Progenitor cell of endocrine pancreas (in vitro differentiated cells): Measurements from ENCODE around the gene NR1I3. TPM values are rescaled to one million over a fixed set of nuclear protein-coding genes. Genes with fewer than 3 reads are reported as not detected.
A peak's percentile ranks its signal among the peaks of the same experiment; 100 is the strongest.

Experiments used
- DNase-seq: peaks from one replicate; pipeline ENCODE4 v3.0.0; 2021; ENCODE audit warnings: low spot score; ENCODE audit not compliant: unreplicated experiment
- H3K27ac Mint-ChIP-seq: 2 replicates; pipeline ENCODE4 v1.8.0; 2021; ENCODE audit warnings: mild to moderate bottlenecking, moderate library complexity, mixed read lengths
- H3K27me3 Mint-ChIP-seq: 2 replicates; pipeline ENCODE4 v1.8.0; 2021; ENCODE audit warnings: mixed read lengths
- H3K36me3 Mint-ChIP-seq: 2 replicates; pipeline ENCODE4 v1.8.0; 2022; ENCODE audit warnings: mixed read lengths; ENCODE audit not compliant: insufficient read depth
- H3K4me1 Mint-ChIP-seq: 2 replicates; pipeline ENCODE4 v1.8.0; 2021; ENCODE audit warnings: low read depth, mixed read lengths
- H3K4me3 Mint-ChIP-seq: 2 replicates; pipeline ENCODE4 v1.8.0; 2021; ENCODE audit warnings: low read depth, mild to moderate bottlenecking, moderate library complexity, mixed read lengths
- H3K9me3 Mint-ChIP-seq: 2 replicates; pipeline ENCODE4 v1.8.0; 2021; ENCODE audit warnings: low read depth, mixed read lengths
- total RNA-seq: library from RNA; stranded (reverse); gene quantifications from 2 replicates; pipeline ENCODE4 v1.2.1, GENCODE V29; 2021
- TF ChIP-seq, protein P1 (sequence below): fragments of 200-600 bp; sonication (generic); IDR thresholded peaks from one replicate; pipeline ENCODE4 v1.5.0; 2021; ENCODE audit warnings: antibody characterized with exemption, mild to moderate bottlenecking; ENCODE audit not compliant: unreplicated experiment

The NR1I3 gene
- total RNA-seq, 1 donor from 2014 or later: not detected

DNA sequence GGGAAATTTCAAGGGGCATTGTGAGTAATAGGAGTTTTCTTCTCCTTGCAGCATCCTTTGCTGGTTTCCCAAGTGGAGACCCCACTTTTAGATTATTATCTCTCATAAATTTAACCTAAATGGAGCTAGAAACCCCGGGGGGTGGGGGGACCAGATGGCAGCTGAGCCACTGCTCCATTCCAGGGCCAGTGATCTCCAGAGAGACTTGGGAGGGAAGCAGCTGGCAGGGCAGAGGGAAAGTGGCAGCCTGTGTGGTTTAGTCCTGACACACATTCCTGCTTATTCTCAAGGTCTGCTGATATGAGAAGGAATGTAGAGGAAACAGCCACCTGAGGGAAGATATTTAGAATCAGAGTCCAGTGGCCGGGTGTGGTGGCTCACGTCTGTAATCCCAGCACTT lies 36.9 kb upstream of the NR1I3 start:
- Mint-ChIP-seq H3K4me1 (no peaks in the 10 kb centered on the region), H3K27ac (no peak overlapping the region), H3K36me3 (no peaks in the 10 kb centered on the region), H3K4me3 (no peak overlapping the region), H3K9me3 (no peaks in the 10 kb centered on the region), H3K27me3 (peaks cover 16% of the 10 kb centered on the region)
- no peak for DNase-seq
- TF ChIP-seq, protein P1, sequence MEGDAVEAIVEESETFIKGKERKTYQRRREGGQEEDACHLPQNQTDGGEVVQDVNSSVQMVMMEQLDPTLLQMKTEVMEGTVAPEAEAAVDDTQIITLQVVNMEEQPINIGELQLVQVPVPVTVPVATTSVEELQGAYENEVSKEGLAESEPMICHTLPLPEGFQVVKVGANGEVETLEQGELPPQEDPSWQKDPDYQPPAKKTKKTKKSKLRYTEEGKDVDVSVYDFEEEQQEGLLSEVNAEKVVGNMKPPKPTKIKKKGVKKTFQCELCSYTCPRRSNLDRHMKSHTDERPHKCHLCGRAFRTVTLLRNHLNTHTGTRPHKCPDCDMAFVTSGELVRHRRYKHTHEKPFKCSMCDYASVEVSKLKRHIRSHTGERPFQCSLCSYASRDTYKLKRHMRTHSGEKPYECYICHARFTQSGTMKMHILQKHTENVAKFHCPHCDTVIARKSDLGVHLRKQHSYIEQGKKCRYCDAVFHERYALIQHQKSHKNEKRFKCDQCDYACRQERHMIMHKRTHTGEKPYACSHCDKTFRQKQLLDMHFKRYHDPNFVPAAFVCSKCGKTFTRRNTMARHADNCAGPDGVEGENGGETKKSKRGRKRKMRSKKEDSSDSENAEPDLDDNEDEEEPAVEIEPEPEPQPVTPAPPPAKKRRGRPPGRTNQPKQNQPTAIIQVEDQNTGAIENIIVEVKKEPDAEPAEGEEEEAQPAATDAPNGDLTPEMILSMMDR: no peak

DNA sequence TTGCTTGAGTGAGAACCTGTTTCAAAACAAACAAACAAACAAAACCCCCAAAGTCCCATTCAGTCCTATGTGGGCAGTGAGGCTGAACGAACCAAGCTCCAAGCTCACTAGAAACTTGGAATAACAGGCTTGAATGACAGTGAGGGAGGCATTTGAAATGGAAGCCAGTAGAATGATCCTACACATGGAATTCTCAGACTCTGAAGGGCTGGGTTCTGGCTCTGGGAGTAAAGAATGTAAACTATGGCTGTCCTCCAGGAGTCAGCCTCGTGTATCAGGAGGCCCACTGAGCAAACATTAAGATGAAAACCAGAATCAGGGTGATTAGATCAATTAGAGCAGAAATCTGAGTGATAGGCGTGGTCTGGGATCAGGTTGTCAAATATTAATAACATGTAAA lies 35.4 kb upstream of the NR1I3 start:
- DNase-seq: no peak
- Mint-ChIP-seq H3K27me3 (peaks cover 13% of the 10 kb centered on the region), H3K9me3 (no peaks in the 10 kb centered on the region), H3K4me1 (no peaks in the 10 kb centered on the region), H3K36me3 (no peaks in the 10 kb centered on the region), H3K4me3 (no peak overlapping the region), H3K27ac (no peak overlapping the region)
- TF ChIP-seq, protein P1: no peak

DNA sequence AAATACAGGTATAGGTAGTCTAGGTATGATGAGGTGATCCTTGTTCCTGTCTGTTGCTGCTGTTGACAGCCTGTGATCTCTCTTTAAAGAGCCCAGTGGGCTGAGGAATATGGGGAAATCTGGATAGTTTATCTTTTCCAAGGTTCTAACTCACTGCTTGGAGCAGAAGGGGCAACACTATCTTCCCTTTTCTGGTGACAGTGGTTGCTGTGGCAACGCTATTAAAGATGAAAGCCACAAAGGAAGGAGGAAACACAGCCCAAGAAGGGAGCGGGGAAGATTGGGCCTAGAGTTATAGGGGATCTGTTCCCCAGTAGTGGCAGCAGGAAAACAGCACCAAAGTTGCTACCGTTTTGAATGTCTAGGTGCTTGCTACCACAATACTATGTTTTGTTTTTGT lies 29.3 kb upstream of the NR1I3 start:
- Mint-ChIP-seq H3K4me3 (no peak overlapping the region), H3K9me3 (no peaks in the 10 kb centered on the region), H3K36me3 (no peaks in the 10 kb centered on the region), H3K27me3 (peaks cover 3% of the 10 kb centered on the region), H3K4me1 (peaks cover 7% of the 10 kb centered on the region), H3K27ac (no peak overlapping the region)
- TF ChIP-seq, protein P1: no peak
- DNase-seq: no peak

DNA sequence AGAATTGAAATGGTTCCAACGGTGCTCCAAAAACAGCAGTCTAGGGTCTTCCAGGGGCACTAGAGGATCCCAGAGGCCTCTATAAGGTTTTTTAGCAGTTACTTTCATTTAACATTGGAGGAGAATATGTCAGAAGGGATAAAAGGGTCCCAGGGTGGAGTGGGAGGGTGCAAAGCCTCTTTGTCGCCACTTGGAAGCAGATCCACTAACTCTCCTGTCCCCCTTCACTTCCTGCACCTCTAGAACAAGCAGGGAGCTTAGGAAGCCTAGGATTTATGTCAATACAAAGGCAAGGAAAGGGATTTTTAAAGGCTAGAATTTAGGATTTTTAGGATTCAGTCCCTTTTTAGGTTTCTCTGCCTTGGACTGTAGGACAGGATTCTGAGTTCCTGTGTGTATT lies 28.8 kb upstream of the NR1I3 start:
- Mint-ChIP-seq H3K9me3 (no peaks in the 10 kb centered on the region), H3K27ac (peak overlapping the region; percentile 13), H3K4me1 (peaks cover 7% of the 10 kb centered on the region), H3K36me3 (no peaks in the 10 kb centered on the region), H3K27me3 (peaks cover 6% of the 10 kb centered on the region), H3K4me3 (no peak overlapping the region)
- no peak for DNase-seq
- TF ChIP-seq, protein P1: no peak

DNA sequence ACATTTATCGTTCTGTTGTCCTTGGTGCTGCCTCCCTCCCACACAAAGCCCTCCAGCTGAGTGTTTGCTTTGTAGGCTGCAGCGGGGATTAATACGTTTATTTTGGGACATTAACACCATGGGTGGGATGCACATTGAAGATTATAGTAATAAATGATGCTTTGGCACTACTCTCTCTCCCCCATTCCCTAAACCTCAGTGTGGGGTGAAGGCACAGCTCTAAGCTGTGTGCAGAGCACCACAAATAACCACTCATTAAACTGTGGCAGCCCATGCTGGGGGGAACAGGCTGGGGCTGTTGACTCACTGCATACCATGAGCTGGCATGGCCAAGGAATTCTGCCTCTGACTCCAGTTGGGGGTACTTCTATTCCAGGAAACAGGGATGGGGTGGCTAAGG lies 28.2 kb upstream of the NR1I3 start:
- no peak overlapping the region for H3K27ac Mint-ChIP-seq
- no peak for DNase-seq

More for the DNA sequence above, 28.2 kb upstream of the NR1I3 start:
- Mint-ChIP-seq H3K9me3 (no peaks in the 10 kb centered on the region), H3K4me1 (peaks cover 7% of the 10 kb centered on the region), H3K36me3 (no peaks in the 10 kb centered on the region), H3K4me3 (no peak overlapping the region), H3K27me3 (peaks cover 12% of the 10 kb centered on the region)
- TF ChIP-seq, protein P1: no peak
